ENCODE data around the gene CHST8. TPM values are rescaled to one million over a fixed set of nuclear protein-coding genes. Genes with fewer than 3 reads are reported as not detected.

Gene CHST8
- total and polyA plus RNA-seq, 2 experiments from 2014 or later, result 9.3 to 38.2 TPM

GRCh38 chr19:33821871-33822270, 200.1 kb downstream of the CHST8 start (continued):
- TF ChIP-seq, protein P1, sequence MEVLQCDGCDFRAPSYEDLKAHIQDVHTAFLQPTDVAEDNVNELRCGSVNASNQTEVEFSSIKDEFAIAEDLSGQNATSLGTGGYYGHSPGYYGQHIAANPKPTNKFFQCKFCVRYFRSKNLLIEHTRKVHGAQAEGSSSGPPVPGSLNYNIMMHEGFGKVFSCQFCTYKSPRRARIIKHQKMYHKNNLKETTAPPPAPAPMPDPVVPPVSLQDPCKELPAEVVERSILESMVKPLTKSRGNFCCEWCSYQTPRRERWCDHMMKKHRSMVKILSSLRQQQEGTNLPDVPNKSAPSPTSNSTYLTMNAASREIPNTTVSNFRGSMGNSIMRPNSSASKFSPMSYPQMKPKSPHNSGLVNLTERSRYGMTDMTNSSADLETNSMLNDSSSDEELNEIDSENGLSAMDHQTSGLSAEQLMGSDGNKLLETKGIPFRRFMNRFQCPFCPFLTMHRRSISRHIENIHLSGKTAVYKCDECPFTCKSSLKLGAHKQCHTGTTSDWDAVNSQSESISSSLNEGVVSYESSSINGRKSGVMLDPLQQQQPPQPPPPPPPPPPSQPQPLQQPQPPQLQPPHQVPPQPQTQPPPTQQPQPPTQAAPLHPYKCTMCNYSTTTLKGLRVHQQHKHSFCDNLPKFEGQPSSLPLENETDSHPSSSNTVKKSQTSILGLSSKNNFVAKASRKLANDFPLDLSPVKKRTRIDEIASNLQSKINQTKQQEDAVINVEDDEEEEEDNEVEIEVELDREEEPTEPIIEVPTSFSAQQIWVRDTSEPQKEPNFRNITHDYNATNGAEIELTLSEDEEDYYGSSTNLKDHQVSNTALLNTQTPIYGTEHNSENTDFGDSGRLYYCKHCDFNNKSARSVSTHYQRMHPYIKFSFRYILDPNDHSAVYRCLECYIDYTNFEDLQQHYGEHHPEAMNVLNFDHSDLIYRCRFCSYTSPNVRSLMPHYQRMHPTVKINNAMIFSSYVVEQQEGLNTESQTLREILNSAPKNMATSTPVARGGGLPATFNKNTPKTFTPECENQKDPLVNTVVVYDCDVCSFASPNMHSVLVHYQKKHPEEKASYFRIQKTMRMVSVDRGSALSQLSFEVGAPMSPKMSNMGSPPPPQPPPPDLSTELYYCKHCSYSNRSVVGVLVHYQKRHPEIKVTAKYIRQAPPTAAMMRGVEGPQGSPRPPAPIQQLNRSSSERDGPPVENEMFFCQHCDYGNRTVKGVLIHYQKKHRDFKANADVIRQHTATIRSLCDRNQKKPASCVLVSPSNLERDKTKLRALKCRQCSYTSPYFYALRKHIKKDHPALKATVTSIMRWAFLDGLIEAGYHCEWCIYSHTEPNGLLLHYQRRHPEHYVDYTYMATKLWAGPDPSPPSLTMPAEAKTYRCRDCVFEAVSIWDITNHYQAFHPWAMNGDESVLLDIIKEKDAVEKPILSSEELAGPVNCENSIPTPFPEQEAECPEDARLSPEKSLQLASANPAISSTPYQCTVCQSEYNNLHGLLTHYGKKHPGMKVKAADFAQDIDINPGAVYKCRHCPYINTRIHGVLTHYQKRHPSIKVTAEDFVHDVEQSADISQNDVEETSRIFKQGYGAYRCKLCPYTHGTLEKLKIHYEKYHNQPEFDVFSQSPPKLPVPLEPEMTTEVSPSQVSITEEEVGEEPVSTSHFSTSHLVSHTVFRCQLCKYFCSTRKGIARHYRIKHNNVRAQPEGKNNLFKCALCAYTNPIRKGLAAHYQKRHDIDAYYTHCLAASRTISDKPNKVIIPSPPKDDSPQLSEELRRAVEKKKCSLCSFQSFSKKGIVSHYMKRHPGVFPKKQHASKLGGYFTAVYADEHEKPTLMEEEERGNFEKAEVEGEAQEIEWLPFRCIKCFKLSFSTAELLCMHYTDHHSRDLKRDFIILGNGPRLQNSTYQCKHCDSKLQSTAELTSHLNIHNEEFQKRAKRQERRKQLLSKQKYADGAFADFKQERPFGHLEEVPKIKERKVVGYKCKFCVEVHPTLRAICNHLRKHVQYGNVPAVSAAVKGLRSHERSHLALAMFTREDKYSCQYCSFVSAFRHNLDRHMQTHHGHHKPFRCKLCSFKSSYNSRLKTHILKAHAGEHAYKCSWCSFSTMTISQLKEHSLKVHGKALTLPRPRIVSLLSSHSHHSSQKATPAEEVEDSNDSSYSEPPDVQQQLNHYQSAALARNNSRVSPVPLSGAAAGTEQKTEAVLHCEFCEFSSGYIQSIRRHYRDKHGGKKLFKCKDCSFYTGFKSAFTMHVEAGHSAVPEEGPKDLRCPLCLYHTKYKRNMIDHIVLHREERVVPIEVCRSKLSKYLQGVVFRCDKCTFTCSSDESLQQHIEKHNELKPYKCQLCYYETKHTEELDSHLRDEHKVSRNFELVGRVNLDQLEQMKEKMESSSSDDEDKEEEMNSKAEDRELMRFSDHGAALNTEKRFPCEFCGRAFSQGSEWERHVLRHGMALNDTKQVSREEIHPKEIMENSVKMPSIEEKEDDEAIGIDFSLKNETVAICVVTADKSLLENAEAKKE (CRISPR knock-in tag; IDR thresholded peaks at IDR 0.05), result no peak
- TF ChIP-seq CTCF (conservative IDR thresholded peaks at IDR 0.05; ENCODE audit: low read depth in 2 of 2) (no peak), NANOG (IDR thresholded peaks at IDR 0.05; ENCODE audit: borderline replicate concordance) (no peak)

Other genes with a start within 250 kb of the CHST8 start
- 45.1 and 50.2 TPM in 2 replicates for gene CEBPG, start 248.2 kb upstream of the CHST8 start, total RNA-seq (2014; rRNA removed; shearing (Covaris generic))
- gene CEBPG, start 248.2 kb upstream of the CHST8 start, polyA plus RNA-seq (2016; fragmentation: Nextera tagmentation; extraction: Ambion mirVana), result 20.9 and 25.9 TPM in 2 replicates
- 89.2 and 95.5 TPM in 2 replicates for gene PEPD, start 100.2 kb upstream of the CHST8 start, total RNA-seq (2014; rRNA removed; shearing (Covaris generic))
- gene PEPD, start 100.2 kb upstream of the CHST8 start, polyA plus RNA-seq (2016; fragmentation: Nextera tagmentation; extraction: Ambion mirVana), result 81.7 and 84.7 TPM in 2 replicates
- gene KCTD15, start 174.9 kb downstream of the CHST8 start, total RNA-seq (2014; rRNA removed; shearing (Covaris generic)), result 46.9 and 60.1 TPM in 2 replicates
- 5.1 and 5.8 TPM in 2 replicates for gene KCTD15, start 174.9 kb downstream of the CHST8 start, polyA plus RNA-seq (2016; fragmentation: Nextera tagmentation; extraction: Ambion mirVana)

Data from GM23338 (cell line).